Measurements from ENCODE around the gene RSRC1.

DNA sequence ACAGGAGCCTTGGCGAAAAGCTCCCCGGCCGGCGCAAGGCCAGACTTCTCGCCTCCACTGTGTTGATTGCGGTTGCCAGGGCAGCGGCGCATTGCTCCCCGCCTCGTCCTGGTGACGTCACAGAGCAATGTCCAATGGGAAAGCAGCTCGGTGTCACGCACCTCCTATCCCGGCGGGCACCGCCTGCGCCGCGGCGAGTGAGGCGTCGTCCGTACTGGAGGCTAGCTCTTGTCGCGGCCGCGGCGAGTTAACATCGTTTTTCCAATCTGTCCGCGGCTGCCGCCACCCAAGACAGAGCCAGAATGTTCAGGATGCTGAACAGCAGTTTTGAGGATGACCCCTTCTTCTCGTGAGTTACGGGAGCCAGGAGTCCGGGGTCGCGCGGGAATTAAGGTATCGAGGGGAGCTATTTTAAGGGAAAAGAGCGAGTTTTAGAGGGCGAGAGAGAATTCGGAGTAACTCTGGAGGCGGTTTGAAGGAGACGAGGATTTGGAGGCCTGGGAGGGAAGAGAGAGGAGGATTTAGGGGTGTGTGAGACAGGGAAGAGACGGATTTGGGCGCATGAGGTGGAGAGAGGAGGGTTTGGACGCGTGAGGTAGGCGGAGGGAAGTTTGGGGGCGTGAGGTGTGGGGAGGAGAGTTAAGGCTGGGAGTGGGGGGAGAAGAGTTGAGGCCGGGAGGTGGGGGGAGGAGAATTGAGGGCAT is 461.3 kb downstream of the RSRC1 start, which contains the start of gene MLF1:
- no peak for TF ChIP-seq CTCF (IDR thresholded peaks at IDR 0.05)
- TF ChIP-seq POLR2A (IDR thresholded peaks at IDR 0.05), result no peak
